Sigmoid colon (tissue), 4 donors: ENCODE measurements around the gene SRP68.
A peak's percentile ranks its signal among the peaks of the same experiment; 100 is the strongest.

Experiments
- CTCF ChIP-seq, 4 experiments: fragments of 450-650 bp in 3 of 4; fragments of 200-600 bp in 1 of 4; IDR thresholded peaks; one replicate each; pipeline ENCODE4 v1.5.1; 2016 to 2019; ENCODE audit warnings: antibody characterized with exemption in 4 of 4, mild to moderate bottlenecking in 3 of 4, moderate library complexity in 2 of 4
- EP300 ChIP-seq, 4 donors: sonication (generic); formaldehyde crosslinking; IDR thresholded peaks; one replicate each; pipeline ENCODE4 v1.6.1; 2017; ENCODE audit warnings: antibody characterized with exemption in 4 of 4
- POLR2A ChIP-seq, 2 donors: fragments of 450-650 bp; IDR thresholded peaks; one replicate each; pipeline ENCODE4 v1.6.1; 2016; ENCODE audit warnings: antibody characterized with exemption in 2 of 2, mild to moderate bottlenecking in 2 of 2, moderate library complexity in 2 of 2
- POLR2AphosphoS5 ChIP-seq, 4 donors: sonication (generic); formaldehyde crosslinking; IDR thresholded peaks; one replicate each; pipeline ENCODE4 v1.6.1; 2017; ENCODE audit warnings: antibody characterized with exemption in 4 of 4

DNA sequence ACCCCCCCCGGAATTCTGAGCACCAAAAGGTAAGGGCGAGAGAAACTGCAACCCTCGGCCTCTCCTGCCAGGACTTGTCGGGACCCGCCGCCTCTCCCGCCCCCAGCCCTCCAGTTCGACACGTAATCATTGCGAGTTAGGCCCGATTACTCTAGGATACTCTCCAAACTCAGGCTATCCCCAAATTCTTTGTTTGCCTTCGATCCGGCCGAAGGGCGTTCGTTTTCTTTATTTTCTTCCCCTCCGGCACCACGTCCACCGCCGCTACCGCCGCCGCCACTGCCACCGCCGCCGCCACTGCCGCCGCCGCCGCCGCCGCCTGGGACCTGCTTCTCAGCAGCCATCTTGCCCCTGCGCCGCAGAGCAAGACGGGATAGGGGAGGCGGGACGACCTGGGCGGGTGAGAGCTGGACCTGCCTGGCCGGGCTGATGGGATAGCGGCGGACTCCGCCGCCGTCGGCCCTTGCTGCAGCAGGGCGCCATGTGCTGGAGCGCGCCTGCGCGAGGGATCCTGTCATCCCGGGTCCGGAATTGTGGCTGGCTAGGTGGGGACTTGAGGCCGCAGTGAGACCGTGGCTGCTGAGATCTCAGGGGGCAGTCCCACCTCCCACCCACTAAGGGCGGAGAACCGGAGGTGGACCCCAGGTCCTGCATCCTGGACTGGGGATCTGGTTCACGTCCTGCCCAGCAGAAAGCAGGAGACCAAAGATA lies at the start of gene SRP68:
- TF ChIP-seq CTCF (IDR thresholded peaks at IDR 0.05): no peak
- peak; percentile 28 to 61 for TF ChIP-seq POLR2A (IDR thresholded peaks at IDR 0.05)
- no peak for TF ChIP-seq EP300 (IDR thresholded peaks at IDR 0.05)
- peak; percentile 63 to 88 (median 80) for TF ChIP-seq POLR2AphosphoS5 (IDR thresholded peaks at IDR 0.05)
